GM21360 (cell line): Measurements from ENCODE around the gene PRF1.
"Not testable (repeated sequence)": the region's sequence is repeated elsewhere in the genome, so short reads cannot be mapped to it uniquely, and the experiment has no call there.

Experiments
- ATAC-seq: cut with Tn5 transposase; IDR thresholded peaks from one replicate; pipeline ENCODE4 v1.9.1; 2021; ENCODE audit warnings: mild to moderate bottlenecking, moderate library complexity; ENCODE audit not compliant: unreplicated experiment

PRF1 gene

DNA sequence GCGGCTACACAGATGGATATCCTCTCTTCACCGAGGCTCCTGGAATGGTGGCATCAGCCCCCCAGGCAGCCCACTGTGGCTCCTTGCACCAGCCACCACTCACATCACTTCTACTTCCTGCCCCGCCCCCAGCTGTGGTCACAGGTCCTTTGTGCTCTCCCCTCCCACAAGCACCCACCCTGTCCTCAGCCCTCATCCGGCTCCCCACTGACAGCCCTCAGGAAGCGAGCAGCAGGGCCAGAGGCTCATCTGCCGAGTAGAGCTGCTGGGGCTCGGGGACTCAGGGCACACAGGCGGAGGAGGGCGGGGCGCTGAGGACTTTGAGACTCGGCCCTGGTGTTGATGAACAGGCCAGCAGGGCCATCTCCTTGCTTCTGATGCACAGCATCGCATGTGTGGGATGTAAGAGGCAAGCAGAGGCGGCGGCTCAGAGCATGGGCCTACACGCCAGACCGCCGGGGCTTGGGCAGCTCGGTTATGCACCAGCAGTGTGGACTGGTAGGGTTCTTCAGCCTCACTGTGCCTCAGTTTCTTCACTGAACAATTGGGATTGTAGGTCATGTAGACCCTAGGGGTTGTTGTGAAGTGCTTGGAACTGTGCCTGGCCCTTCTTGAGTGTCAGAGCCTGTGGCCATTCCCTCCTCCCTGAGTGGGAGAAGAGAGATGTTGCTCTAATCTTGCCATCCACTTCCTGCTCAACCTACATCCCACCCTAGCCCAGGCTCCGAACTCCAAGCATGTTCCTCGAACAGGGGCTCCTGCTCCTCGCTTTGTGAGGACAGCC lies at the start of gene PRF1:
Gene PRF1, minus strand, starts transcription at position 77 of the 784 bp plus-strand sequence. CDS start 1,839 bp downstream, outside the sequence.
- ATAC-seq = no peak

DNA sequence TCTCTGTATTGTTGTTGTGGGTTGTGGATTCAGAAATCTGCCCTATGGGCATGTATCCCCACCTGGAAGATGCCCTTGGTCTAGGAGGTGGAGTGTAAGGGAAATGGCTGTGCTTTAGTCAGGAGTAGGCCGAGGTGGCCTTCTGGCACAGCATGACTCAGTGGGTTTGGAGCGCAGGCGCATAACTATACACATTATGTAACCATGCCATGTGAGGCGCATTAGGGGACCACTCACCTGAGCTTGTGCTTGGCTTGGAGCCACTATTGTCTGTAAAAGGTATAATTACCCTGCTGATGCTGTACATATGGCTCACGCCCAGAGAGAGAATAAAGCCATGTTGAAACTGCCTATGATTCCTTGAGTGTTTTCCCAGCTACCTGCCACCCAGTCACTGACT lies 49.1 kb upstream of the PRF1 start:
- ATAC-seq = no peak

- no peak for ATAC-seq
Observed at GRCh38 chr10:70650718-70651117, 48.2 kb upstream of the PRF1 start.

- no peak for ATAC-seq
Observed at GRCh38 chr10:70650104-70650503, 47.6 kb upstream of the PRF1 start.

DNA sequence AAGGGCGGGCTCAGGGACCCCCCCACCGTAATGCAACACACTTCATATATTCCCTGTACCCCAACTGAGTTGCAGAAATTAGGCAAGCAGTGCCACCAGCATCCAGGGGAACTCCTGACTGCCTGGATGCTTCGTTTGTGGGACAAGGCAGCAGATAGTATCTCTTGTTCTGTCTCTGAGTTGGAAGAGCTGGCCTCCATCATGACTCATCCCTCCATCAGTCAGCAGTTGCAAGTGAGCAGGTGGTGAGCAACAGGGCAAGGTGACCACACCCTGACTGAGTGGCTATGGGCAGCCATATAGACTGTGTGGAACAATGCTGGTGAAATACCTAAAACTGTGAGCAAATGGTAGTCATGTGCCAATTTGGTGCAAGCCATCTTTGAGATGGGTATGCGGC lies 47.0 kb upstream of the PRF1 start:
- no peak for ATAC-seq

DNA sequence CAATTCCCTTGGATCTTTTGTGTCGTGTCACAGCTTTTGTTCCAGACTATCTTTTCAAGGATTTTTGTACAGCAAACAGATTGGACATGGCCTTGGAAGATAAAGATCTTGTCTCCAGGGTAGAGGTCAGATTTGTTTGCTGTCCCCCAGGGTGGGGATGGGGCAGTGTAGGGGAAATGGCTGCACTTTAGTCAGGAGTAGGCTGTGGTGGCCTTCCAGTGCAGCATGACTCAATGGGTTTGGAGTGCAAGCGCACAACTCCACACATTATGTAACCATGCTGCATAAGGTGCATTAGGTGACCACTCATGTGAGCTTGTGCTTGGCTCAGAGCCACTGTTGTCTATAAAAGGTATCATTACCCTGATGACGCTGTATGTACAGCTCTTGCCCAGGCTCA lies 45.9 kb upstream of the PRF1 start:
- no peak for ATAC-seq

GRCh38 chr10:70647086-70647485 lies 44.5 kb upstream of the PRF1 start:
- ATAC-seq = no peak

GRCh38 chr10:70644959-70645358 lies 42.4 kb upstream of the PRF1 start:
- not testable (repeated sequence) for ATAC-seq

DNA sequence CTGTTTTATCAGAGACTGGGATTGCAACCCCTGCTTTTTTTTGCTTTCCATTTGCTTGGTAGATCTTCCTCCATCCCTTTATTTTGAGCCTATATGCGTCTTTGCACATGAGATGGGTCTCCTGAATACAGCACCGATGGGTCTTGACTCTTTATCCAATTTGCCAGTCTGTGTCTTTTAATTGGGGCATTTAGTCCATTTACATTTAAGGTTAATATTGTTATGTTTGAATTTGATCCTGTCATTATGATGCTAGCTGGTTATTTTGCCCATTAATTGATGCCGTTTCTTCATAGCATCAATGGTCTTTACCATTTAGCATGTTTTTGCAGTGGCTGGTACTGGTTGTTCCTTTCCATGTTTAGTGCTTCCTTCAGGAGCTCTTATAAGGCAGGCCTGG lies 40.7 kb upstream of the PRF1 start:
- ATAC-seq = not testable (repeated sequence)

DNA sequence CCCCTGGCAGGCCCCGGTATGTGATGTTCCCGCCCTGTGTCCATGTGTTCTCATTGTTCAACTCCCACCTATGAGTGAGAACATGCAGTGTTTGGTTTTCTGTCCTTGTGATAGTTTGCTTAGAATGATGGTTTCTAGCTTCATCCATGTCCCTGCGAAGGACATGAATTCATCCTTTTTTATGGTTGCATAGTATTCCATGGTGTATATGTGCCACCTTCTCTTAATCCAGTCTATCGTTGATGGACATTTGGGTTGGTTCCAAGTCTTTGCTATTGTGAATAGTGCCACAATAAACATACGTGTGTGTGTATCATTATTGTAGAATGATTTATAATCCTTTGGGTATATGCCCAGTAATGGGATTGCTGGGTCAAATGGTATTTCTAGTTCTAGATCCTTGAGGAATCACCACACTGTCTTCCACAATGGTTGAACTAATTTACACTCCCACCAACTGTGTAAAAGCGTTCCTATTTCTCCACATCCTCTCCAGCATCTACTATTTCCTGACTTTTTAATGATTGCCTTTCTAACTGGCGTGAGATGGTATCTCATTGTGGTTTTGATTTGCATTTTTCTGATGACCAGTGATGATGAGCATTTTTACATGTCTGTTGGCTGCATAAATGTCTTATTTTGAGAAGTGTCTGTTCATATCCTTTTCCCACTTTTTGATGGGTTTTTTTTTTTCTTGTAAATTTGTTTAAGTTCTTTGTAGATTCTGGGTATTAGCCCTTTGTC lies 37.3 kb upstream of the PRF1 start:
- not testable (repeated sequence) for ATAC-seq

- not testable (repeated sequence) for ATAC-seq
Observed at GRCh38 chr10:70634515-70634914, 32.0 kb upstream of the PRF1 start.

DNA sequence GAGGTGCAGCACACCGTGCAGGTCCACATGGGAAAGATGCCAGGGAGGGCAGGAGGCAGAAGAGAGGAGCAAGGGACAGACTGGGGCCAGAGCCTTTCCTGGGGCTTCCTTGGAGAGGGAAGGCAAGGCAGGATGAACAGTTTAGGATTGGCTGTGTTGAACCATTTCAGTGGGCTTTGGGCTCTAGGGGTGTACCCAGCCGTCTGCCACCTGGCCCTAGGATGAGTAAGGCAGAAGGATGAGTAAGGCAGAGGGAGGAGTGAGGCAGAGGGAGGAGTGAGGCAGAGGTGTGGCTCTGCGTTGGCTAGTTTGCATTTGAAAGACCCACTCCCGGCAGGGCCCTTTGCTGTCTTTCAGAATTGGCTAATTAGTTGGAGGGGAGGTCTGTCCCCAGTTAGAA lies 31.5 kb upstream of the PRF1 start:
- ATAC-seq = no peak

DNA sequence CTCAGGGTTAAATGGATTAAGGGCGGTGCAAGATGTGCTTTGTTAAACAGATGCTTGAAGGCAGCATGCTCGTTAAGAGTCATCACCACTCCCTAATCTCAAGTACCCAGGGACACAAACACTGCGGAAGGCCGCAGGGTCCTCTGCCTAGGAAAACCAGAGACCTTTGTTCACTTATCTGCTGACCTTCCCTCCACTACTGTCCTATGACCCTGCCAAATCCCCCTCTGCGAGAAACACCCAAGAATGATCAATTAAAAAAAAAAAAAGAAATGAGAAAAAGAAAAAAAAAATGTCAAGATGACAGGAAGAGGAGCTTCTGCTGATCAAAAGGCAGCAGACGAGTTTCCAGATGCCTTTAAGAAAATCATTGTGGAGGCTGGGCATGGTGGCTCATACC lies 29.2 kb upstream of the PRF1 start:
- ATAC-seq = not testable (repeated sequence)

- ATAC-seq = no peak
Observed at GRCh38 chr10:70629338-70629737, 26.8 kb upstream of the PRF1 start.

GRCh38 chr10:70626056-70626455 lies 23.5 kb upstream of the PRF1 start:
- ATAC-seq = no peak

DNA sequence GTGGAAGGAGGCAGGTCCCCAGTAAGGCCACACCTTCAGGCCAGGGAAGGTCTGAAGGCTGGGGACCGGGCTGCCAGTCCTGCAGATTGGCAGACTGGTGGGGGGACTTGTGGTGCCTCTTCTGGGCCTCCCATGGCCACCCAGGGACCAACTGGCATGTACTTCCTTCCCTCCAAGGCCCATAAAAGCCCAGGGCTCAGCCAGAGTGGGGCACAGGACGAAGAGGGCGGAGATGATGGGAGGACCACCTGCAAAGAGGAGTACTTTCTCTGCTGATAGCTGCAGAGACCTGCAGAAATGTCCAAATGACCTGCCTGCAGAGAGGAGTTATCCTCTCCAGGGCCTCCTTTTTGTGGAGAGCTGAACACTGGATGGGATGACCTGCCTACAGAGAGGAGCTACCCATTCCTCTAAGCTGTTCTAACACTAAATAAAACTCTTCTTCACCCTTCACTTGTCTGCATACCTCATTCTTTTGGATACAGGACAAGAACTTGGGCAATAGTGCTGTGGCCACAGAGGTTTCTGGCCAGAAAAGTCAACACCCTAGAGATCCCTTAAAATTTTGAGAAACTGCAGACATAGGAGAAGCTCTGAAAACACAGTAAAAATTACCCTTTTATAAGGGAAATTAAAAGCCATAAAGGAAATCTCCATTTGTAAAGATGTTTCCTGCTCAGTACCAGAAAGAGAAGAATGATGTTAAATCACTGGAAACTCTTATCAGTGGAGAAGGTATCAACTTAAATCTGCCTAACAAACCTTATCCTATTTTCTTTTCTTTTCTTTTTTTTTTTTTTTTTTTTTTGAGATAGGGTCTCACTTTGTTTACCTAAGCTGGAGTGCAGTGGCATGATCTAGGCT lies 20.7 kb upstream of the PRF1 start:
- ATAC-seq = no peak

DNA sequence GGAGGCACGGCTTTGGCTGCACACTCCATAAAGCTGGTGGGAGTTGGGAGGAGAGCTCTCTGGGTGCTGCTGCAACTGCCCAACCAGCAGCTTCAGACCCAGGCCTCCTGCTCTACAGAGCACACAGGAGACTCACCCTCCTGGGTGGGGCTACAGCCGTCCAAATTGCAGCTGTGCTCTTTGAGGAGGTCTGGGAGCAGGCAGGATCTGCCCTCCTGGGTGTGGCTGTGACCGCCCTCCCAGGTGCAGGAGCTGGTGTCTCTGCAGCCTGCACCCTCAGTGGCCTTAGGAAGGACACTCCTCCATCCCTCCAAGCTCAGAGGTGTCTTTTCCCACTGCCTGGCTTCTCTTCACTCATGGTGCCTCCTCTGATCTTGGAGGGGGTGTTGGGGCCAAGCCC lies 20.0 kb upstream of the PRF1 start:
- no peak for ATAC-seq

GRCh38 chr10:70621503-70622078 lies 19.1 kb upstream of the PRF1 start:
- no peak for ATAC-seq

DNA sequence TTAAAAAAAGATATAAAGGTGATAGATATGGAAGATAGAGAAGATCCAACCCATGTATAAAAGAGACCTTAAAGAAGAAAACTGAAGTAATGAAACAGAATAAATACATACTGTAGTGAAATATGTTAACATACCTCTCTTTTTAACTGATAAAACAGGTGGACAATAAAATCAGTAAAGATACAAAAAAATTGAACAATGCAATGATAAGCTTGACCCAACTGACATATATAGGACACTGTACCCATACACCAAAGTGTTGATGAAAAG lies 17.4 kb upstream of the PRF1 start:
- no peak for ATAC-seq

- ATAC-seq = no peak
Observed at GRCh38 chr10:70619271-70620019, 16.9 kb upstream of the PRF1 start.

- ATAC-seq = no peak
Observed at GRCh38 chr10:70618663-70619062, 16.1 kb upstream of the PRF1 start.
